HepG2 (cell line): ENCODE measurements around the gene TOMM22. TPM values are rescaled to one million over a fixed set of nuclear protein-coding genes. Genes with fewer than 3 reads are reported as not detected.

Experiments
- CBX5 ChIP-seq: sonication (generic); formaldehyde crosslinking; IDR thresholded peaks from 2 replicates; pipeline ENCODE4 v1.4.0; 2020; ENCODE audit warnings: missing genetic modification reagents, borderline replicate concordance
- GABPA ChIP-seq, 2 experiments: IDR thresholded peaks; 2 replicates each; pipeline ENCODE4 v1.6.1; 2011 to 2016; ENCODE audit warnings: low read depth in 2 of 2, low read length in 1 of 2, missing biosample characterization in 1 of 2, missing genetic modification characterization in 1 of 2
- KLF9 ChIP-seq: IDR thresholded peaks from 2 replicates; pipeline ENCODE4 v1.6.1; 2016; ENCODE audit warnings: low read depth
- MAZ ChIP-seq, 2 experiments: sonication (generic) in 1 of 2; formaldehyde crosslinking in 1 of 2; IDR thresholded peaks; 2 replicates each; pipeline versions ENCODE4 v1.5.0 to v1.6.1; 2012 to 2020; ENCODE audit warnings: low read depth in 2 of 2, mild to moderate bottlenecking in 2 of 2, borderline replicate concordance in 1 of 2, improper control_type of control experiment in 1 of 2, low read length in 1 of 2, missing genetic modification reagents in 1 of 2, moderate library complexity in 1 of 2
- RFX3 ChIP-seq: IDR thresholded peaks from 2 replicates; pipeline ENCODE4 v1.6.1; 2016; ENCODE audit warnings: missing biosample characterization, missing genetic modification reagents
- TBP ChIP-seq: sonication (generic); formaldehyde crosslinking; IDR thresholded peaks from 2 replicates; pipeline ENCODE4 v1.5.0; 2020; ENCODE audit warnings: missing genetic modification reagents
- ZFY ChIP-seq: sonication (generic); formaldehyde crosslinking; IDR thresholded peaks from 2 replicates; pipeline ENCODE4 v1.4.0; 2020; ENCODE audit warnings: missing genetic modification reagents
- ZSCAN21 ChIP-seq: sonication (generic); formaldehyde crosslinking; IDR thresholded peaks from 2 replicates; pipeline ENCODE4 v1.8.0; 2022; ENCODE audit warnings: mild to moderate bottlenecking, missing genetic modification reagents, moderate library complexity, borderline replicate concordance
- polyA plus RNA-seq, 8 experiments: library from polyadenylated mRNA; depleted of rRNA in 3 of 8; stranded (reverse) in 7 of 8; unstranded in 1 of 8; fragments of >200 nt; fragmentation: Illumina TruSeq in 4 of 8; extraction: Trizol in 4 of 8; gene quantifications; 2 replicates each; pipeline versions ENCODE4 v1.2.1 to v1.2.3, GENCODE V29; 2011 to 2016; ENCODE audit warnings: low read depth in 4 of 8, missing spikeins in 1 of 8, mixed read lengths in 1 of 8; ENCODE audit not compliant: insufficient read depth in 1 of 8
- total RNA-seq, 5 experiments: library from RNA; depleted of rRNA; stranded (reverse); fragments of >200 nt; fragmentation: Illumina TruSeq; extraction: Trizol; gene quantifications; 2 replicates each; pipeline ENCODE4 v1.2.3, GENCODE V29; 2016; ENCODE audit warnings: low read depth in 1 of 5
- TF ChIP-seq, protein P1 (sequence below): sonication (generic); formaldehyde crosslinking; IDR thresholded peaks from one replicate; pipeline ENCODE4 v1.5.1; 2020; ENCODE audit warnings: mild to moderate bottlenecking, missing genetic modification reagents; ENCODE audit errors: not compliant biosample characterization
- TF ChIP-seq, protein P2 (sequence below): sonication (generic); formaldehyde crosslinking; IDR thresholded peaks from 2 replicates; pipeline ENCODE4 v1.4.0; 2020; ENCODE audit warnings: mild to moderate bottlenecking, missing genetic modification reagents
- TF ChIP-seq, protein P3 (sequence below), 2 experiments: sonication (generic) in 1 of 2; formaldehyde crosslinking in 1 of 2; IDR thresholded peaks; 2 replicates each; pipeline versions ENCODE4 v1.4.0 to v1.6.1; 2016 to 2020; ENCODE audit warnings: borderline replicate concordance in 1 of 2, low read depth in 1 of 2, mild to moderate bottlenecking in 1 of 2, missing genetic modification reagents in 1 of 2

The TOMM22 gene
- total and polyA plus RNA-seq, 2 of the 13 experiments (the other 11 are each of a cell fraction or from before 2014, with no cell fraction given) = 46.9 to 118 TPM

GRCh38 chr22:38705235-38706100 lies 23.7 kb downstream of the TOMM22 start, which contains the start of gene GTPBP1 (continued):
- TF ChIP-seq GABPA (IDR thresholded peaks at IDR 0.05; ENCODE audit: low read depth, low read length) (peak; percentile 21; the same call in 1 of the 2 replicates), GABPA (CRISPR knock-in tag; IDR thresholded peaks at IDR 0.05; ENCODE audit: low read depth) (peak; percentile 64), TBP (CRISPR knock-in tag) (no peak), KLF9 (no peak), ZSCAN21 (CRISPR knock-in tag) (no peak; the same call in 1 of the 2 replicates), MAZ (IDR thresholded peaks at IDR 0.05; ENCODE audit: borderline replicate concordance, low read depth, low read length) (peak; percentile 79; the same call in 1 of the 2 replicates), MAZ (CRISPR knock-in tag; IDR thresholded peaks at IDR 0.05; ENCODE audit: low read depth) (peak; percentile 6; the same call in 1 of the 2 replicates), RFX3 (no peak), CBX5 (CRISPR knock-in tag) (no peak), ZFY (CRISPR knock-in tag) (no peak)
- TF ChIP-seq, protein P1, sequence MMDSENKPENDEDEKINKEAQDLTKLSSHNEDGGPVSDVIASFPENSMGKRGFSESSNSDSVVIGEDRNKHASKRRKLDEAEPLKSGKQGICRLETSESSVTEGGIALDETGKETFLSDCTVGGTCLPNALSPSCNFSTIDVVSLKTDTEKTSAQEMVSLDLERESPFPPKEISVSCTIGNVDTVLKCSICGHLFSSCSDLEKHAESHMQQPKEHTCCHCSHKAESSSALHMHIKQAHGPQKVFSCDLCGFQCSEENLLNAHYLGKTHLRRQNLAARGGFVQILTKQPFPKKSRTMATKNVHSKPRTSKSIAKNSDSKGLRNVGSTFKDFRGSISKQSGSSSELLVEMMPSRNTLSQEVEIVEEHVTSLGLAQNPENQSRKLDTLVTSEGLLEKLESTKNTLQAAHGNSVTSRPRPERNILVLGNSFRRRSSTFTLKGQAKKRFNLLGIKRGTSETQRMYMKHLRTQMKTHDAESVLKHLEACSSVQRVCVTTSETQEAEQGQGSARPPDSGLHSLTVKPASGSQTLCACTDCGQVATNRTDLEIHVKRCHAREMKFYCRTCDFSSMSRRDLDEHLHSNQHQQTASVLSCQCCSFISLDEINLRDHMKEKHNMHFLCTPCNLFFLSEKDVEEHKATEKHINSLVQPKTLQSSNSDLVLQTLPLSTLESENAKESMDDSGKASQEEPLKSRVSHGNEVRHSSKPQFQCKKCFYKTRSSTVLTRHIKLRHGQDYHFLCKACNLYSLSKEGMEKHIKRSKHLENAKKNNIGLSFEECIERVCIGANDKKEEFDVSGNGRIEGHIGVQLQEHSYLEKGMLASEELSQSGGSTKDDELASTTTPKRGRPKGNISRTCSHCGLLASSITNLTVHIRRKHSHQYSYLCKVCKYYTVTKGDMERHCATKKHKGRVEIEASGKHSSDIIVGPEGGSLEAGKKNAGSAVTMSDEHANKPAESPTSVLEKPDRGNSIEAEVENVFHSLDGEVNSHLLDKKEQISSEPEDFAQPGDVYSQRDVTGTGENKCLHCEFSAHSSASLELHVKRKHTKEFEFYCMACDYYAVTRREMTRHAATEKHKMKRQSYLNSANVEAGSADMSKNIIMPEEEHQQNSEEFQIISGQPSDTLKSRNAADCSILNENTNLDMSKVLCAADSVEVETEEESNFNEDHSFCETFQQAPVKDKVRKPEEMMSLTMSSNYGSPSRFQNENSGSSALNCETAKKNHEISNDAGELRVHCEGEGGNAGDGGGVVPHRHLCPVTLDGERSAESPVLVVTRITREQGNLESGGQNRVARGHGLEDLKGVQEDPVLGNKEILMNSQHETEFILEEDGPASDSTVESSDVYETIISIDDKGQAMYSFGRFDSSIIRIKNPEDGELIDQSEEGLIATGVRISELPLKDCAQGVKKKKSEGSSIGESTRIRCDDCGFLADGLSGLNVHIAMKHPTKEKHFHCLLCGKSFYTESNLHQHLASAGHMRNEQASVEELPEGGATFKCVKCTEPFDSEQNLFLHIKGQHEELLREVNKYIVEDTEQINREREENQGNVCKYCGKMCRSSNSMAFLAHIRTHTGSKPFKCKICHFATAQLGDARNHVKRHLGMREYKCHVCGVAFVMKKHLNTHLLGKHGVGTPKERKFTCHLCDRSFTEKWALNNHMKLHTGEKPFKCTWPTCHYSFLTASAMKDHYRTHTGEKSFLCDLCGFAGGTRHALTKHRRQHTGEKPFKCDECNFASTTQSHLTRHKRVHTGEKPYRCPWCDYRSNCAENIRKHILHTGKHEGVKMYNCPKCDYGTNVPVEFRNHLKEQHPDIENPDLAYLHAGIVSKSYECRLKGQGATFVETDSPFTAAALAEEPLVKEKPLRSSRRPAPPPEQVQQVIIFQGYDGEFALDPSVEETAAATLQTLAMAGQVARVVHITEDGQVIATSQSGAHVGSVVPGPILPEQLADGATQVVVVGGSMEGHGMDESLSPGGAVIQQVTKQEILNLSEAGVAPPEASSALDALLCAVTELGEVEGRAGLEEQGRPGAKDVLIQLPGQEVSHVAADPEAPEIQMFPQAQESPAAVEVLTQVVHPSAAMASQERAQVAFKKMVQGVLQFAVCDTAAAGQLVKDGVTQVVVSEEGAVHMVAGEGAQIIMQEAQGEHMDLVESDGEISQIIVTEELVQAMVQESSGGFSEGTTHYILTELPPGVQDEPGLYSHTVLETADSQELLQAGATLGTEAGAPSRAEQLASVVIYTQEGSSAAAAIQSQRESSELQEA (CRISPR knock-in tag) = no peak
- TF ChIP-seq, protein P2, sequence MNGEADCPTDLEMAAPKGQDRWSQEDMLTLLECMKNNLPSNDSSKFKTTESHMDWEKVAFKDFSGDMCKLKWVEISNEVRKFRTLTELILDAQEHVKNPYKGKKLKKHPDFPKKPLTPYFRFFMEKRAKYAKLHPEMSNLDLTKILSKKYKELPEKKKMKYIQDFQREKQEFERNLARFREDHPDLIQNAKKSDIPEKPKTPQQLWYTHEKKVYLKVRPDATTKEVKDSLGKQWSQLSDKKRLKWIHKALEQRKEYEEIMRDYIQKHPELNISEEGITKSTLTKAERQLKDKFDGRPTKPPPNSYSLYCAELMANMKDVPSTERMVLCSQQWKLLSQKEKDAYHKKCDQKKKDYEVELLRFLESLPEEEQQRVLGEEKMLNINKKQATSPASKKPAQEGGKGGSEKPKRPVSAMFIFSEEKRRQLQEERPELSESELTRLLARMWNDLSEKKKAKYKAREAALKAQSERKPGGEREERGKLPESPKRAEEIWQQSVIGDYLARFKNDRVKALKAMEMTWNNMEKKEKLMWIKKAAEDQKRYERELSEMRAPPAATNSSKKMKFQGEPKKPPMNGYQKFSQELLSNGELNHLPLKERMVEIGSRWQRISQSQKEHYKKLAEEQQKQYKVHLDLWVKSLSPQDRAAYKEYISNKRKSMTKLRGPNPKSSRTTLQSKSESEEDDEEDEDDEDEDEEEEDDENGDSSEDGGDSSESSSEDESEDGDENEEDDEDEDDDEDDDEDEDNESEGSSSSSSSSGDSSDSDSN (CRISPR knock-in tag) = no peak
- TF ChIP-seq, protein P3, sequence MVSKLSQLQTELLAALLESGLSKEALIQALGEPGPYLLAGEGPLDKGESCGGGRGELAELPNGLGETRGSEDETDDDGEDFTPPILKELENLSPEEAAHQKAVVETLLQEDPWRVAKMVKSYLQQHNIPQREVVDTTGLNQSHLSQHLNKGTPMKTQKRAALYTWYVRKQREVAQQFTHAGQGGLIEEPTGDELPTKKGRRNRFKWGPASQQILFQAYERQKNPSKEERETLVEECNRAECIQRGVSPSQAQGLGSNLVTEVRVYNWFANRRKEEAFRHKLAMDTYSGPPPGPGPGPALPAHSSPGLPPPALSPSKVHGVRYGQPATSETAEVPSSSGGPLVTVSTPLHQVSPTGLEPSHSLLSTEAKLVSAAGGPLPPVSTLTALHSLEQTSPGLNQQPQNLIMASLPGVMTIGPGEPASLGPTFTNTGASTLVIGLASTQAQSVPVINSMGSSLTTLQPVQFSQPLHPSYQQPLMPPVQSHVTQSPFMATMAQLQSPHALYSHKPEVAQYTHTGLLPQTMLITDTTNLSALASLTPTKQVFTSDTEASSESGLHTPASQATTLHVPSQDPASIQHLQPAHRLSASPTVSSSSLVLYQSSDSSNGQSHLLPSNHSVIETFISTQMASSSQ (IDR thresholded peaks at IDR 0.05; ENCODE audit: low read depth) = no peak
- TF ChIP-seq, protein P3 (CRISPR knock-in tag; IDR thresholded peaks at IDR 0.05; ENCODE audit: borderline replicate concordance) = 0 out of 2 replicates have a peak, but pooled peaks have one; percentile 18
